CD14-positive monocyte (primary cell): ENCODE results near the gene GRIN2A. TPM values are rescaled to one million over a fixed set of nuclear protein-coding genes. Genes with fewer than 3 reads are reported as not detected.

Experiments
- DNase-seq, 3 donors: peaks; one replicate each; pipeline ENCODE4 v3.0.0-alpha.2; 2011 to 2022
- H2AFZ ChIP-seq: 2 replicates; pipeline ENCODE4 v1.6.0; 2012; ENCODE audit warnings: mild to moderate bottlenecking, low read depth, low read length, inconsistent platforms; ENCODE audit not compliant: insufficient read depth, poor library complexity, severe bottlenecking
- H3K27ac ChIP-seq, 2 donors: 1 replicate in 1 of 2; 2 replicates in 1 of 2; pipeline ENCODE4 v1.5.1; 2012 to 2013; ENCODE audit warnings: low read length in 2 of 2, control low read depth in 1 of 2, inconsistent platforms in 1 of 2, low read depth in 1 of 2, mild to moderate bottlenecking in 1 of 2
- H3K27me3 ChIP-seq, 2 donors: one replicate each; pipeline versions ENCODE4 v1.6.0 to v1.6.1; 2011 to 2013; ENCODE audit warnings: low read length in 2 of 2; ENCODE audit not compliant: control insufficient read depth in 2 of 2, insufficient read depth in 2 of 2
- H3K36me3 ChIP-seq, 2 donors: replicated peaks in 1 of 2; 1 replicate in 1 of 2; 2 replicates in 1 of 2; pipeline versions ENCODE4 v1.5.1 to v1.6.1; 2012 to 2013; ENCODE audit warnings: low read length in 2 of 2, control low read depth in 1 of 2, inconsistent platforms in 1 of 2, mild to moderate bottlenecking in 1 of 2; ENCODE audit not compliant: insufficient read depth in 2 of 2, control insufficient read depth in 1 of 2
- H3K4me1 ChIP-seq, 2 donors: 1 replicate in 1 of 2; 2 replicates in 1 of 2; pipeline versions ENCODE4 v1.5.1 to v1.6.1; 2012 to 2013; ENCODE audit warnings: low read length in 2 of 2, control low read depth in 1 of 2, inconsistent platforms in 1 of 2, mild to moderate bottlenecking in 1 of 2, moderate library complexity in 1 of 2; ENCODE audit not compliant: insufficient read depth in 2 of 2, control insufficient read depth in 1 of 2
- H3K4me2 ChIP-seq: replicated peaks from 2 replicates; pipeline ENCODE3; 2012; ENCODE audit warnings: low read length, moderate library complexity, mild to moderate bottlenecking; ENCODE audit not compliant: poor library complexity, severe bottlenecking; ENCODE audit errors: extremely low read depth
- H3K4me3 ChIP-seq, 3 experiments: fragments of 200-600 bp in 1 of 3; sonication (generic) in 1 of 3; replicated peaks in 1 of 3; 1 replicate in 2 of 3; 2 replicates in 1 of 3; pipeline ENCODE4 v1.5.1; 2011 to 2013; ENCODE audit warnings: low read length in 3 of 3, mild to moderate bottlenecking in 3 of 3, control low read depth in 2 of 3, low read depth in 2 of 3, inconsistent platforms in 1 of 3, moderate library complexity in 1 of 3
- H3K79me2 ChIP-seq: 2 replicates; pipeline ENCODE4 v1.6.0; 2012; ENCODE audit warnings: mild to moderate bottlenecking, control low read depth, inconsistent platforms, low read length, moderate library complexity; ENCODE audit not compliant: insufficient read depth
- H3K9ac ChIP-seq: 2 replicates; pipeline ENCODE4 v1.6.0; 2017; ENCODE audit warnings: low read length, mild to moderate bottlenecking; ENCODE audit not compliant: insufficient read depth, poor library complexity, severe bottlenecking
- H3K9me3 ChIP-seq, 2 donors: replicated peaks in 1 of 2; 1 replicate in 1 of 2; 2 replicates in 1 of 2; pipeline versions ENCODE4 v1.5.1 to v1.6.1; 2012 to 2013; ENCODE audit warnings: low read length in 2 of 2, control low read depth in 1 of 2; ENCODE audit not compliant: control insufficient read depth in 1 of 2, insufficient read depth in 1 of 2
- H4K20me1 ChIP-seq: 2 replicates; pipeline ENCODE4 v1.6.0; 2012; ENCODE audit warnings: mild to moderate bottlenecking, low read length, control low read depth, moderate library complexity; ENCODE audit not compliant: insufficient read depth
- H3K27ac Mint-ChIP-seq, 7 donors: one replicate each; pipeline ENCODE4 v1.8.0; 2020; ENCODE audit warnings: mild to moderate bottlenecking in 7 of 7, mixed read lengths in 7 of 7, moderate library complexity in 6 of 7, inconsistent platforms in 2 of 7
- H3K27me3 Mint-ChIP-seq, 3 donors: one replicate each; pipeline ENCODE4 v1.8.0; 2021 to 2022; ENCODE audit warnings: low read depth in 3 of 3, mild to moderate bottlenecking in 3 of 3, mixed read lengths in 3 of 3, moderate library complexity in 3 of 3, inconsistent platforms in 1 of 3
- H3K36me3 Mint-ChIP-seq, 2 donors: one replicate each; pipeline ENCODE4 v1.8.0; 2020; ENCODE audit warnings: mixed read lengths in 2 of 2, inconsistent platforms in 1 of 2, mild to moderate bottlenecking in 1 of 2
- H3K4me1 Mint-ChIP-seq: one replicate; pipeline ENCODE4 v1.8.0; 2020; ENCODE audit warnings: mild to moderate bottlenecking, mixed read lengths
- H3K4me3 Mint-ChIP-seq, 2 donors: one replicate each; pipeline ENCODE4 v1.8.0; 2020; ENCODE audit warnings: mild to moderate bottlenecking in 2 of 2, mixed read lengths in 2 of 2, moderate library complexity in 1 of 2
- H3K9me3 Mint-ChIP-seq, 7 donors: one replicate each; pipeline ENCODE4 v1.8.0; 2020 to 2022; ENCODE audit warnings: mixed read lengths in 7 of 7, mild to moderate bottlenecking in 6 of 7, moderate library complexity in 6 of 7, inconsistent platforms in 2 of 7
- CTCF ChIP-seq: fragments of 200-600 bp; IDR thresholded peaks from one replicate; pipeline ENCODE4 v1.8.0; 2022; ENCODE audit warnings: antibody characterized with exemption, mild to moderate bottlenecking
- WGBS: methylation state at CpG from one replicate; pipeline ENCODE4 v1.1.5; 2013; ENCODE audit warnings: missing lambda C conversion rate; ENCODE audit not compliant: insufficient coverage; 5-methylcytosine and 5-hydroxymethylcytosine counted together
- intact Hi-C, 2 donors: fragments of 100-400 bp; cut with micrococcal nuclease; formaldehyde crosslinking; loops; one replicate each; pipeline versions ENCODE4 v1.15.0 to v1.15.1; 2023
- polyA plus RNA-seq, 3 donors: library from polyadenylated mRNA; depleted of rRNA in 1 of 3; unstranded in 2 of 3; stranded (reverse) in 1 of 3; fragments of 300-500 nt in 2 of 3; fragments of >200 nt in 1 of 3; fragmentation: Illumina TruSeq in 2 of 3; gene quantifications; 1 replicate in 2 of 3; 2 replicates in 1 of 3; pipeline ENCODE4 v1.2.3, GENCODE V29; 2012 to 2021

Gene GRIN2A
- polyA plus RNA-seq, 3 donors: not detected

- Histone ChIP-seq H3K79me2 (no peaks in the 10 kb centered on the region), H3K9ac (no peak overlapping the region), H2AFZ (no peak overlapping the region), H3K27me3 (no peaks in the 10 kb centered on the region), H3K4me2 (no peak overlapping the region), H3K27ac (no peak overlapping the region), H3K4me3 (no peak overlapping the region), H3K4me1 (no peaks in the 10 kb centered on the region), H4K20me1 (no peaks in the 10 kb centered on the region), H3K9me3 (no peaks in the 10 kb centered on the region), H3K36me3 (no peaks in the 10 kb centered on the region)
- H3K27me3 Mint-ChIP-seq: peaks cover 0 to 2% (median 0%) of the 10 kb centered on the region in 3 donors
- TF ChIP-seq CTCF: no peak
- no peak overlapping the region for H3K27ac Mint-ChIP-seq
- peaks cover 0 to 3% (median 2%) of the 10 kb centered on the region in 7 donors for H3K9me3 Mint-ChIP-seq
- 94% methylated on average over 6 of the region's 7 CpGs for WGBS
- no peaks in the 10 kb centered on the region for H3K4me1 Mint-ChIP-seq
- DNase-seq: no peak
- no peak overlapping the region for H3K4me3 Mint-ChIP-seq
- intact Hi-C loops: no loop called here
- no peaks in the 10 kb centered on the region for H3K36me3 Mint-ChIP-seq
These were observed 189.8 kb downstream of the GRIN2A start for GRCh38 chr16:9992441-9992840.

- H2AFZ ChIP-seq: no peak overlapping the region
- no peak for DNase-seq
- no CpG with 5 or more reads among the region's 1 CpG for WGBS
These were observed 201.2 kb downstream of the GRIN2A start for GRCh38 chr16:9980981-9981380.

More at GRCh38 chr16:9980981-9981380, 201.2 kb downstream of the GRIN2A start:
- H3K79me2 ChIP-seq: no peaks in the 10 kb centered on the region
- Mint-ChIP-seq H3K27me3 (peaks cover 0 to 2% (median 1%) of the 10 kb centered on the region in 3 donors), H3K4me1 (no peaks in the 10 kb centered on the region), H3K27ac (no peak overlapping the region), H3K4me3 (no peak overlapping the region), H3K9me3 (peaks cover 0 to 7% (median 5%) of the 10 kb centered on the region in 7 donors), H3K36me3 (no peaks in the 10 kb centered on the region)
- intact Hi-C loops: no loop called here
- H4K20me1 ChIP-seq: no peaks in the 10 kb centered on the region
- no peaks in the 10 kb centered on the region for H3K27me3 ChIP-seq
- H3K4me1 ChIP-seq: no peaks in the 10 kb centered on the region
- TF ChIP-seq CTCF: no peak
- no peak overlapping the region for H3K4me3 ChIP-seq
- H3K27ac ChIP-seq: no peak overlapping the region
- no peaks in the 10 kb centered on the region for H3K9me3 ChIP-seq
- no peak overlapping the region for H3K9ac ChIP-seq
- no peak overlapping the region for H3K4me2 ChIP-seq
- H3K36me3 ChIP-seq: no peaks in the 10 kb centered on the region
